Stimulated activated CD4-positive, alpha-beta T cell treated with anti-CD3 and anti-CD28 coated beads, Interleukin-15, amount 100 ng/mL, for 48 hours (primary cell): ENCODE measurements around the gene KLHDC9.
A peak's percentile ranks its signal among the peaks of the same experiment; 100 is the strongest.

ENCODE experiments used
- DNase-seq, 2 donors: peaks; one replicate each; pipeline ENCODE4 v3.0.0-alpha.2; 2020; ENCODE audit warnings: low read depth in 2 of 2

Gene KLHDC9

DNA sequence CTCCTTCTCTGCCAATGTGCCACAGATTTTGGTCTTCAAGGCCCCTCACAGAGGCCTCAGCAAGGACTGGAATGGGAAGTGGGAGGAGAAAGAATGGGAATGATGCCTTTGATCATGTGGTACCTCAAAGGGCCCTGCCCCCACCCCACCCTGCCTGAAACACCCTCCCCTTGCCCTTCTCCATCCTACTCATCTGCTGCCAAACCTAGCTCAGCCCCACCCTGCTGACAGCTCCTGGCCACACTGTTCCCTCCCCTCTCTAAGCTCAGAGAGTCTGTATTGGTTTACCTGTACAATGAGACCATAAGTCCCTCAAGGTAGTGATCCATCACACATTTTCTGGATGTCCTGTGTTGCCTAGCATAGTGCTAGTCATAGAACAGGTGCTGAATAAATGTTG is 21.8 kb upstream of the KLHDC9 start:
- no peak for DNase-seq

DNA sequence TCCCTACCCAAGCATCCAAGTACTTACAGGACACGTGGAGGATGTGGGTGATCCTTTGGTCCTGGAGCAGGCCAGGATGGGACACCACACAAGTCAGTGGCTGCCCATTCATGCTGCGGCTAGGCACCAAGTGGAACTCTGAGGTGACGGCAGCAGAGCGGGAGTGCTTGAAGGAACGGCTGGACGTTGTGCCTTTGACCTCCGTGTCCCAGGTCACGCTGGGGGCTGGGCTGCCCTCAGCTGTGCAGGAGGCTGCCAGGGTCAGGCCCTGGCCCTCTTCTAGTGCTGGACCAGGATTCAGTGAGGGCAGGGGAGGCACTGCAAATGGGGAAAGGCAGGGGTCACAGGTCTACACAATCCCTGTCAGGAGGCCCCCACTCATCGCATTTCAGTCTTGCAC is 20.7 kb upstream of the KLHDC9 start:
- DNase-seq = no peak

DNA sequence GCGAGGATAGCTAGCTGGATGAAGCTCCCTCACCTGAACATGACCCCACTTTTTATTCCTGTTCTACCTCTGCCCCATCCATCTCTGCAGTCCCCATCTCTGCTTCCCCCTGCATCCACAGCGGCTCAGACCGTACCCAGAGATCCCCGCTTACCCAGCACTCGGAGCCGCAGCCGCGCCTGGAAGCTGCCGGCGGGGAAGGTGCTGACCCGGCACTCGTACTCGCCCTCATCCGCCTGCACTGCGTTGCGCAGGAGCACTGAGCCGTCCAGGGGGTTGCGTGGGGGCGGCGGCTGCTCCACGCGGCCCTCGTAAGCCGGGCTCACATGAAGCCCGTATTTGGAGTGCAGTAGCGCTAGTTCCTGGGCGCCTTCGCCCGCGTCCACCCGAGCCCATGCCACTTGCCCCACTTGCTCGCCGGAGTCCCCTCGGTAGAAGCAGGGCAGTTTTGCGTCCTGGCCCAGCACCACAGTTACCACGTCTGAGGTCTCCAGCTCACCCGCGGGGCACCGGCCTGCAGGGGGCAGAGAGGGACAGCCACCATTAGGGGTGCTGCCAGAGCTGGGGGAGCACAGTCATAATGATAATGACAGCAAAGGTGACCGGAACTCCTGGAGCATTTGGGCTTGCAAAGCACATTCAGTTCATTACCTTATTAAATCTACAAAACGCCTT is 18.6 kb upstream of the KLHDC9 start:
- no peak for DNase-seq

DNA sequence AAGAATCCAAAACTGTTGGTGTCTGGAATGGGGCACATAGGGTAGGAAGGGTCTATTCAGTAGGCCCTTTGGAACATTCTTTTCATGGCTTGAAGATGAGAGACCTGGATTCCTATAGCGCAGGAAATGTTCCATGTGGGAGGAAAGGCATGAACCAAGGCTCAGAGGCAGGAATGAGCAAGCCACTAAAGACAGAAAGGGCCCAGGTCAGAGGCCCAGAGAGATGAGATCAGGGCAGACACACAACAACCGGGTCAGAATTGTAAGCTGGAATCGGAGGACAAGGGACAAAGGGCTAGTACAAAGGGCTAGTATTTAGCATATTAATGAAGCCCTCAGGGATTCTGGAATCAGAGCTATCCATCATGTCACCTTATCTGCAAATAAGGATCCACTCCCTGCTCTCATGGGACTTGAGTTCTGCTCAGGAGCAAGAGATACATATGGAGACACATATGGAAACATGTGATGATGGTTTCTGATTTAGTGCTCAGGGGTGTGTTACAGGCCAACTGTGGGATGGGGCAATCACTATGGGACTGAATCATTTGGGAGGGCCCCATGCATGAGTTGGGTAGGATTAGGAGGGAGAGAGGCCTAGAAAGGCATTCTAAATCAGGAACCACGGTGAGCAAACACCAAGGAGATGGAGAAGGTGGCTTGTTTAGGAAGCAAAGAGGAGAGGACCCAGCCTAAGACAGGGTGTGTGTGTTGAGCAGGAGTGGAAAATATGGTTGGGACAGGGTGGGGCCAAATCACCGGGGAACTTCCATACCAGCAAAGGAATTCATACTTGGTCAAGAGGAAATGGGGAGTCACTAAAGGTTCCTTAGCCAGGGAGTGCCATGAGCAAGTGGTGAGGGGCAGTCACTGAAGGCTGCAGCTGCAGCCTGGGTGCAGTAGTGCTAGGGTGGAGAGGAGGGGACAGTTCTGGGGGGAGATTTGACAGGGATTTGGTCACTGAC is 17.4 kb upstream of the KLHDC9 start:
- DNase-seq = no peak

DNA sequence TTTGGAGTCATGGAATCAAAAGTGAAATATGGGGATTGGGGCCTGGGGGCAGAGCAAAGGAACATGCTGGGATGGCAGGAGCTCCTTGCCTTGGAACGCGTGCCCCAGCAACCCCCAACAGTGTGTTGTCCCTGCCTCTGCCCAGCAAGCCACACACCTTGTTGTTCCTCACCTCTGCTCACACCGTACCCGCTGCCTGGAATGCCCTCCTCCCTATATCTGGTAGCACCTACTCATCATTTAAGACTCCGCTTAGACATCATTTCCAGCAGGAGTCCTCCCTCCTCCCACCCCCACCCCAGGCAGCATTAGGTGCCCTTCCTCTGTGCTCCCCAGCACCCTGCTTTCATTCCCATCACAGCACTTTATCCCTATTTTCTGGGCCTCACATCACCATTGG is 16.6 kb upstream of the KLHDC9 start:
- DNase-seq = no peak

DNA sequence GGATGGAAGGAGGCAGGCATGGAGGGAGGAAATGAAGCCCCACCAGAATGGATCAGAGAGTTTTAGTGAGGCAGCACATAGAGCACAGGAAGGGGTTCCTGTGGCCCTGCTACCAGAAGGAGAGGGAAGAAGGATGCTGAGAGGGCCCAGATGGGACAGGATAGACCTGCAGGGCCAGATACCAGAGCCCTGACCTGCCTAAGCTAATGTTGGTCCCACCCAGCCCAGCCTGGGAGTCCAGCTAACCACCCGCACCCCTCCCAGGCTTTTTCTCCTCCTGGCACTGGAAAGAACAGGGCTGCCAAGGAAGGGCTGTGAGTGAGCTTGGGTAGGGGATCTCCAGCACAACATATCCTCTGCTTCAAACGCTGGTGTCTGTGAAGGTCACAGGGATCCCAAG is 15.7 kb upstream of the KLHDC9 start:
- DNase-seq = no peak

DNA sequence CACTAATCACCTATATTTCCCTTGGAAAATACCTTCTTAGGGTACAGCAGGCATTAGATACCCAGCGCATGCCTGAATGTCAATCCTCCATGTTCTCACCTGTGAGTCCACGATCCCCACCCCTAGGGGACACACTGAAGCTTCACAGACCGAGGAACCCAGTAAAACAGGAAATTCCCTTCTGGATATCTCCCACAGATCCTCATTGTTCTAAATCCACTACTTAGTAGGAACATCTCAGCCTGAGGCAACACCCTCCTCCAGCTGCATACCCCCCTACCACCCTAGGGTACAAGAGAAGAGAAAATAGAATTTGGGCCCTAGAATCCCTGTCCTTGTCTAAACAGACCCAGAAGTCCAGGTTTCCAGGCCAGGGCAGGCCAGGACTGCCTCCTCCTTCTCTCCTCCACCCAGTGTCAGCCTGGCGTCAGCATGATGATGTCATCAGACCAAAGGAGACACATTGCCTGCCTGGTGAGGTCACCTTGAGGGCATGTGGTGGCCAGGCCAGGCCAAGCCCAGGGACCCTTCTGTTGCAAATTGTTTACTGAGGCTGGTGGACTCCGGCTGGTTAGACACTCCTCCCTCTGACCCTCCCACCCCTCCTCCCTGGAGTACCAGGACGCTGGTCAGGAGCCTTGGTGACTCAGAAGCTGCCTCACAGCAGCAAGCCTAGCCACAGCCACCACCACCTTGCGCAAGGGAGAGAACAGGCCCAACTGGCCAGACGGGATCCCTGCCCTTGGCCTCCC is 15.0 kb upstream of the KLHDC9 start:
- DNase-seq = no peak

DNA sequence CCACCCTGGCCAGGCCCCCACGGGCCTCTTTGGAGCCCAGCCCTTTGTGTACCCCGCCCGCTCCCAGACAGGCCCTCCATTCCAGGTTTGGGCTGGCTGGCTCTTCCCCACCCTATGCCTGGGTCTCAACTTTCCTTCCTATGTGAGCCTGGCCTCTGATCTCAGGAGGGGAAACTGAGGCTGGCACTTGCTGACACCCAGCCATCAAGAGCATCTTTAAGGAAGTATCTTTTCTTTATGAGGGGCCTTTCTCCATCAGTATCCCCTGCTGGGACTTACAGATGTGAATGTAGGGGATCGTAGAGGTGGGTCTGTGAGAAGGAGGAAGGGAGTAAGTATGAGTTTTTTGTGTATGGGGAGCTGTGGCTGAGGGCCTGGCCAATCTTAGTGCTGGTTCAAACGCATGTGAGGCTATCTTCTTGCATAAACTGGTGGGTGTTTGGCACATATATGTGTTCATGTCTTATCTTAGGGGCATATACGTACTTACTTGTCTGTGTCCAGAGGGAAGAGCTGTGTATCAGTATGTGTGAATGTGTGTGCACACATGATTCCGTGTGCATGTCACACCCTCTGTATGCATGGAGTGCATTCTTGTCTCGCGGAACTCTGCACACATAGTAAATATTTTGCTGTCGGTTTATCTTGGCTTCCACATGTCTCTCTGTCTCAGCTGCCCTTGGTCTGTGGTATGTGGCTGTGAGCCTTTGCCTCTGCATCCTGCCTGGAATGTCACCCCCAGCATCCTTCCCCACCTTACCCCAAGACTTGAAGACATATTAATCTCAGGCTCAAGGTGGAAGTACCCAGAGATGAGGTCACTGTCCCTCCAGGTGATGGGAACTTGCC is 14.2 kb upstream of the KLHDC9 start:
- DNase-seq = no peak

DNA sequence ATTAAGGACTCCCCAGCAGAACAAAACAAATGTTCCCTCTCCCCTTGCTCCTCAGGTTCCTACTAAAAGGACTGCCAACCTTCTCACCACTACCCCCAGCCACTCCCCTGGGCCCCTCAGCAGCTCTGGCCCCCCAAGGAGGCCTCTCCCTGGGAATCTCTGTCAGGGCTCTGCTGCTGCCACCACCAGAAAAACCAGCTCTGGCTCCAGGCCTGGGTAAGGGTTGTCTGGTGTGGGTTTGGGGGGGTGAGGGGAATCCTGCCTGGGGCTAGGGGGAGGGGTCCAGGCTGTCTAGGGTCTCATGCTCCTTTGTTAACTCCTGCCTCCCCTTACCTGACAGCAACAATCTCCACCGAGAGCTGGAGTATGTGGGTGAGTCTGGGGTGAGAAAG is 13.6 kb upstream of the KLHDC9 start:
- no peak for DNase-seq

DNA sequence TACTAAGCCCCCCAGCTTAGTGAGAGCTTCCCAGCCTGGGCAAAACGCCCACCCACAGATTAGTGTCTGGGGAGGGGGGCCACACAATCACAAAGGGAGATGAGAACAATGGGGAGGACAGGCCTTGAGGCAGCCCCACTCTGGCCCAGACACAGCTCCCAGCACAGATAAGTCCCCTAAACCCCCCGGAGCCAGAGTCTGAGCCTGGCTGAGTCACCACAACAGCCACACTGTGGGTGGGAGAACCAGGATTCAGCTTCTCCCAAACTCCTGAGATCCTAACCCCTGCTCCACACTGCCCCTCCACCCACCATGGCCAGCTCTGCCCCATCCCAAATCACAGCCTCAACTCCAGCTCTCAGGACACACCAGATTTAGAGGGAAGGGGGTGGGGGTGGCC is 13.0 kb upstream of the KLHDC9 start:
- no peak for DNase-seq

DNA sequence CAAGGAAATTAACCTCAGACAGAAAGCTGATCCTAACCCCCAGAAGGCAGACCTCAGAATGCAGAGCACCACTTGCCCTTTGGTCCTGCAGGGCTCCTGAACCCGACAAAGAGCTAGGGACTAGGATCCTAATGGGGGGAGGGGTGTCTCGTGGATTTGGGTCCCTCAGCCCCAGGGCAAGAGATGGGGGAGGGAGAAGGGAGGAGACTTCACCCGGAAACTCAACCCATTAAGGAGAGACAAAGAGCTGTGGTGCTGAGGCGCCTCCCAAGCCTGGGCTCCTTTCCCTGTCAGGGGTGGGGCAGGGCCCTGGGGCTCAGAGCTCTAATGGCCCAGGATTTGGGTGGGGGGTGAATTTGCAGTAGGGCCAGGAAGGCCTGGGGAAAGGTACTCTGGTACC is 11.7 kb upstream of the KLHDC9 start:
- DNase-seq = no peak

DNA sequence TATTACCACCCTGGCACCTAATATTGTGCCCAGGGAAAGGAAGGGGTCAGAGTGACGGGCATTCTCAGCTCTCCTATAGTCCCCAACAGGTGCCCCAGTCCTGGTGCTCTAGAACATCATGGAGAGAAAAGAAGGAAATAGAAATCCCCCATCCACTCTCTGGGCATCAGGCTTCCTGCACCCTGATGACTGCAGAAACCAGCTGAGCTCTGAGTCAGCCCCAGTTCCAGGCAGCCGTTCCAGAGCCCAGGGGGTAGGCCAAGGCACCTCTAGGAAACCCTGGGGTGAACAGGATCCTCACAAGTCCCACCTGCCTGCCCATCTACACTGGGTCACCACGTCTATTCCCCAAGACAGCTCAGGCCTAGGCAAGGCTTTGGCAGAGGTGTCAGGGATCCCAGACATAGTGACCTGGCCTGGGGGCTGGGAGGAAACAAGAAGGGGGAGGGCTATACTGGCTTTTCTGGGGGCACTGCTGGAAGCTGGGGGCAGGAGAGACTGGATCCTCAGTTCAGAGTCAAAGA is 9.5 kb upstream of the KLHDC9 start:
- DNase-seq = no peak

DNA sequence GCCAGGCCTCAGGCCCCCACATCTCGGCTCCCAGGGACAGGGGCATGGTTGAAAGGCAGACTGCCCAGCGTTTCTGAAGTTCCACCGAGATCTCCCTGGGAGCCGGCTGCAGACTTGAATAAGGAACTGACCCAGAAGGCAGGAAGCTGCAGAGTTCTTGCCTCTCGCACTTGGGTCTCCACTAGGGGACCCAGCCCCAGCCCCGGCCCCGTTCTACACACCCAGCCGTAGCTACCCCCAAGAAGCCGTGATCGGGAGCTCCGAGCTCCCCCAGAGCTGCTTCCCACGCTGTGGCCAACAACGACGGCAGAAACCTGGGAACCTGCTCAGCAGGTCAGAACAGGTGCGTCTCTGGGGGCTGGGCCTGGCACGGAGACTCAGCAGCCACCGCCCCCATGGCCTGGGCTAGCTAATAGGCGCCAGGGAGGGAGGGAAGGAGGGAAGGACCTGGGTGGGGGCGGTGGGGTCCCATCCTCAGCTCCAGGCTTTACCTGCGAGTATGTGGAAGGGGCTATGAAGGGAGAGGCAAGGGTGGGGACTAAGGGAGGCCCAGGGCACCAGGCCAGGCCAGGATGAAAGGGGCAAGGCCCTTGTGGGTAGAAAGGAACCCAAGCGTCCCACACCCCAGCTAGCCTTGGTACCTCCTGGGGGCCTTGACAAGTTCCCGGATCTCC is 8.8 kb upstream of the KLHDC9 start, which contains the start of gene NECTIN4:
TSS of gene NECTIN4 (minus strand) at position 308 of the 674 bp plus-strand sequence. CDS start at position 46, 262 bp downstream.
- no peak for DNase-seq

DNA sequence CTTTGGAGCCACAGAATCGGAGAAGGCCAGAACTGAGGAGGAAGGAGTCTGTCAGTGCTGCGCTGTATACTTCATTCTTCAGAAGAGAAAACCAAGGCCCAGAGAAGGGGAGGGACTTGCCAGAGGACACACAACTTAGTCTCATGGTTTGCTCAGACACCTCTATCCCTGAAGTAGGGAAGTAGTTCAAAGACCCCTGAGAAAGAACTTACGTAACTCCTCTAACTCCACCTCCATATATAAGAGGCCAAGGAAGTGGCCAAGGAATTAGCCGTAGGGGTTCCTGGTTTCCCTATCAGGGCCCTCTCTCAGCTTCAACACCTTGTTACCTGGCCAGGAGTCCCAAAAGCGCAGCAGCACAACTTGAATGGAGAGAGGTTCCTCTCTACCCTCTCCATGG is 8.2 kb upstream of the KLHDC9 start:
- no peak for DNase-seq

DNA sequence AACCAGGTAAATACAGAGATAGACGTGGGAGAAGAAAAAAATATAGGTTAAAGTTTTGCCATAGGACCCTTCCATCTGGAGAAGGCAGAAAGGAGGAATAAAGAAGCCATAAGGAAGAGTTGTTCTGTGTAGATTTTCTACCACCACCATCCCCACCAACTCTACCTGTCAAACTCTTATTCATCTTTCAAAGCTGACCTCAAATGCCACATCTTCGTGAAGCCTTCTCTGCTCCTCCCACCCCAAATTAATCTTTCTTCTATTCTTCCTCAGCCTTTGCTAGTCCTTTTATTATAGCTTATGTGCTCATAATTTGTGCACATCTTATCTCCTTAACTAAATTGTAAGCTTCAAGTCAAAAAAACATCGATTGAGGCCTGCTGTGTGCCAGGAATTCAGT is 7.5 kb upstream of the KLHDC9 start:
- DNase-seq = no peak

DNA sequence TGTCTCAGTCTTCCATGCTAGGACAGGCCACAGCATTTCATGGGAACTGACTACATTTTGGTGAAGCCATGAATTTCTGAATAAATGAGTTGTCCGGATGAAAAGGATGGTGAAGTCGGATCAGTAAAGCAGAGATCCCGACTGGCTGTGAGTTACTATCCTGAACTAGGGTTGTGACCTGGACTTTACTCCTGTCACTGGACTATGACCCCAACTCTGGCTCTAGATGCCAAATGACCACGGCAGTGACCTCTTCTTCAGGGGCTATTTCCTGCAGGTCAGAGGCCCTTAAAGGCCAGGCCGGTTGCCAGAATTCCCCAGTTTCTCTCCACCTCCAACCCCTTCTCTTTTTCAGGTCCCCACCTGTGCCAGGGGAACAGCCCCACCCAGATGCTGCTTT is 7.1 kb upstream of the KLHDC9 start:
- no peak for DNase-seq

DNA sequence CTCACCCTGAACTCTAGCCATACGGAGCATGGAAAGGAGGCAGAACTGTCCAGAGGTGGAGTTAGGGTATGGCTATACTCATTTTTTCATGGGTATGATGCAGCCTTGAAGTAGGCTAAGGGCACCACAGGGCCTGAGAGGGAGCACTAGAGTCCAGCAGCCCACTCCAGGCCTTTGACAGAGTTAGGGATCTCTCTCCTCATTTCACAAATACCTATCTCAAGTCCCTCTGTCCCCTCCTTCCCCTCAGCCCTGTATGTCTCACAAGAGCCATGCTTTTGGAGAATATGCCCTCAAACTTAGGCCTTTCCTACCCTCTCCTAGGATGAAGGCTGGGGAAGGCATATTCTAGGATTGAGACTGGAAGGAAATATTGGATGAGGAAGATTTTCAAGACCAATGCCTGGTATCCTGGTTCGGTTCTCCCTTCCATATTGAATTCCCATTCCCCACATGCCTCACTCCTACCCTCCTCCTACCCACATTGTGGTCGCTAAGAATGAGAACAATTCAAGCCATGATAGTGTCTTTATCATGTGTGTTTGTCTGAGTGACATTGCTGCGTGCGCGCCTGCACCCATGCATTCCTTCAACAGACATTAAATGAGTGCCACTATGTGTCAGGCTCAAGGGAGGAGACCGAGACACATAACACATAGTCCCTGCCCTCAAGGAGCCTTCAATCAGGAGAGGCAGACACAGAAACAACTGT is 6.2 kb upstream of the KLHDC9 start:
- no peak for DNase-seq

DNA sequence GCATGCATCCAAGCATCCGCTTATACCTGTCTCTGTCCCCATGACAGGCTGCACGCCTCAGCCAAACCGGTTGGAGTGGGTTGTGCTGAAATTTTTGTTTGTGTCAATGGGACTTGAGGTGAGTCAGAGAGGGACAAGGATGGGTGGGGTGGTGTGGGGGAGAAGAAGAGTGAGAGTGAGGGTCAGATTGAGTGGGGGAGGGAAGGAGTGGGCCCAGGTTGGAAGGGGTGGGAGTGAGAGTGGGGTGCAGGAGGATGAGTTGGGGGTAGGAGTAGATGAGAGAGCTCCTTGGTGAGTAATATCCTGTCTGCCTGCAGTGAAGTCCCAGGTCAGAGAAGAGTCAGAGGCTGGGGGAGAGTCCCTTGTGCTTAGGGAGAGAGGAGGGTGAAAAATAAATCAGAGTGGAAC is 5.5 kb upstream of the KLHDC9 start:
- peak; percentile 34 to 52 for DNase-seq

DNA sequence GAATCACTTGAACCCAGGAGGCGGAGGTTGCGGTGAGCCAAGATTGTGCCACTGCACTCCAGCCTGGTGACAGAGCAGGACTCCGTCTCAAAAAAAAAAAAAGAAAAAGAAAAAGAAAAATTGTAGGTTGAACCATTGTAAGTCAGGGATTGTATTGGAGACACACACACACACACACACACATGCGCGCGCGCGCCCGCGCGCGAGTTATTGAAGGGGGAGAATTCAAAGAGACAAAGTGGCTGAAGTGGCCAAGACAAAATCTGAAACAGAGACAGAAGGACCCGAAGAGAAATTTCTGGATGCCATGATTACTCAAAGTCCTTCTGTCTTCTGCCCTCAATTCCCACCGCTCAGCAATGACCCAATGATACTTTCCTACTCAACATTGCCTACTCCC is 3.7 kb upstream of the KLHDC9 start:
- no peak for DNase-seq

DNA sequence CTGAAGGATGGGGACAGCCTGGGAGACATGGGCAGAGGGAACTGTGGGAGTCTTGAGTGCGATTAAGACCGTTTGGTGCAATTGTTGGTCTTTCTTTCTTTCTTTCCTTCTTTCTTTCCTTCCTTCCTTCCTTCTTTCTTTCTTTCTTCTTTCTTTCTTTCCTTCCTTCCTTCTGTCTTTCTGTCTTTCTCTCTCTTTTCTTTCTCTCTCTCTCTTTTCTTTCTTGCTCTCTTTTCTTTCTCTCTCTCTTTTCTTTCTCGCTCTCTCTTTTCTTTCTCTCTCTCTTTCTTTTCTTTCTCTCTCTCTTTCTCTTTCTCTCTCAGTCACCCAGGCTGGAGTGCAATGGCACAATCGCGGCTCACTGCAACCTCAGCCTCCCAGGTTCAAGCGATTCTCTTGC is 2.9 kb upstream of the KLHDC9 start:
- no peak for DNase-seq
